ENCODE measurements around the gene ZNF142. TPM values are rescaled to one million over a fixed set of nuclear protein-coding genes. Genes with fewer than 3 reads are reported as not detected.
A peak's percentile ranks its signal among the peaks of the same experiment; 100 is the strongest.

Gene ZNF142
- total RNA-seq, 1 donor from 2014 or later: 28.0 TPM

- Histone ChIP-seq H3K4me3 (ENCODE audit: insufficient read depth, low read depth, low read length) (no peak overlapping the region), H3K9ac (ENCODE audit: low read length) (peak overlapping the region; percentile 23), H3K4me2 (ENCODE audit: low read length) (no peak overlapping the region), H3K79me2 (ENCODE audit: insufficient read depth, low read length) (peaks cover 22% of the 10 kb centered on the region), H3K36me3 (ENCODE audit: insufficient read depth, low read length) (peaks cover 58% of the 10 kb centered on the region), H3K27me3 (ENCODE audit: insufficient read depth, low read length) (no peaks in the 10 kb centered on the region), H3K9me3 (ENCODE audit: insufficient read depth, low read depth, low read length) (no peaks in the 10 kb centered on the region), H4K20me1 (ENCODE audit: insufficient read depth, low read length) (peaks cover 25% of the 10 kb centered on the region), H3K4me1 (ENCODE audit: insufficient read depth, low read length) (peaks cover 8% of the 10 kb centered on the region), H3K27ac (ENCODE audit: low read depth, low read length) (no peak overlapping the region), H2AFZ (ENCODE audit: low read depth, low read length) (no peak overlapping the region)
- H3K36me3 Mint-ChIP-seq (ENCODE audit: low read depth, unreplicated experiment): peaks cover 18% of the 10 kb centered on the region
- TF ChIP-seq EZH2 (IDR thresholded peaks at IDR 0.05; ENCODE audit: insufficient read depth, low read length): no peak
- TF ChIP-seq CTCF (IDR thresholded peaks at IDR 0.05; ENCODE audit: insufficient read depth, low read depth, low read length): peak; percentile 93
- no peaks in the 10 kb centered on the region for H3K27me3 Mint-ChIP-seq (ENCODE audit: low read depth, unreplicated experiment)
- H3K4me1 Mint-ChIP-seq (ENCODE audit: low read depth, unreplicated experiment): no peaks in the 10 kb centered on the region
- no peak overlapping the region for H3K27ac Mint-ChIP-seq (ENCODE audit: unreplicated experiment)
- H3K9me3 Mint-ChIP-seq (ENCODE audit: unreplicated experiment): no peaks in the 10 kb centered on the region
- DNase-seq (ENCODE audit: low read depth) (peak; percentile 41), FAIRE-seq (peak; percentile 52)
- H3K4me3 Mint-ChIP-seq (ENCODE audit: unreplicated experiment): no peak overlapping the region
These were observed 11.2 kb downstream of the ZNF142 start for GRCh38 chr2:218648088-218648786.

GRCh38 chr2:218645126-218645525, 14.3 kb downstream of the ZNF142 start:
- Histone ChIP-seq H4K20me1 (ENCODE audit: insufficient read depth, low read length) (peaks cover 18% of the 10 kb centered on the region), H2AFZ (ENCODE audit: low read depth, low read length) (no peak overlapping the region), H3K27ac (ENCODE audit: low read depth, low read length) (peak overlapping the region; percentile 69), H3K4me3 (ENCODE audit: insufficient read depth, low read depth, low read length) (no peak overlapping the region), H3K4me1 (ENCODE audit: insufficient read depth, low read length) (peaks cover 8% of the 10 kb centered on the region), H3K4me2 (ENCODE audit: low read length) (no peak overlapping the region), H3K79me2 (ENCODE audit: insufficient read depth, low read length) (peaks cover 25% of the 10 kb centered on the region), H3K36me3 (ENCODE audit: insufficient read depth, low read length) (peaks cover 58% of the 10 kb centered on the region), H3K27me3 (ENCODE audit: insufficient read depth, low read length) (no peaks in the 10 kb centered on the region), H3K9ac (ENCODE audit: low read length) (peak overlapping the region; percentile 58), H3K9me3 (ENCODE audit: insufficient read depth, low read depth, low read length) (no peaks in the 10 kb centered on the region)
- no peak overlapping the region for H3K4me3 Mint-ChIP-seq (ENCODE audit: unreplicated experiment)
- H3K4me1 Mint-ChIP-seq (ENCODE audit: low read depth, unreplicated experiment): no peaks in the 10 kb centered on the region
- no peaks in the 10 kb centered on the region for H3K27me3 Mint-ChIP-seq (ENCODE audit: low read depth, unreplicated experiment)
- DNase-seq (ENCODE audit: low read depth) (peak; percentile 38), FAIRE-seq (no peak)
- peak overlapping the region; percentile 69 for H3K27ac Mint-ChIP-seq (ENCODE audit: unreplicated experiment)
- H3K36me3 Mint-ChIP-seq (ENCODE audit: low read depth, unreplicated experiment): peaks cover 19% of the 10 kb centered on the region
- no peaks in the 10 kb centered on the region for H3K9me3 Mint-ChIP-seq (ENCODE audit: unreplicated experiment)
- TF ChIP-seq CTCF (IDR thresholded peaks at IDR 0.05; ENCODE audit: insufficient read depth, low read depth, low read length): no peak
- no peak for TF ChIP-seq EZH2 (IDR thresholded peaks at IDR 0.05; ENCODE audit: insufficient read depth, low read length)

- H3K4me3 Mint-ChIP-seq (ENCODE audit: unreplicated experiment): no peak overlapping the region
- Histone ChIP-seq H2AFZ (ENCODE audit: low read depth, low read length) (no peak overlapping the region), H4K20me1 (ENCODE audit: insufficient read depth, low read length) (peaks cover 19% of the 10 kb centered on the region), H3K9me3 (ENCODE audit: insufficient read depth, low read depth, low read length) (no peaks in the 10 kb centered on the region), H3K36me3 (ENCODE audit: insufficient read depth, low read length) (peaks cover 56% of the 10 kb centered on the region), H3K27ac (ENCODE audit: low read depth, low read length) (peak overlapping the region; percentile 69), H3K27me3 (ENCODE audit: insufficient read depth, low read length) (no peaks in the 10 kb centered on the region), H3K79me2 (ENCODE audit: insufficient read depth, low read length) (peaks cover 25% of the 10 kb centered on the region), H3K4me1 (ENCODE audit: insufficient read depth, low read length) (peaks cover 8% of the 10 kb centered on the region), H3K9ac (ENCODE audit: low read length) (peak overlapping the region; percentile 58), H3K4me2 (ENCODE audit: low read length) (no peak overlapping the region), H3K4me3 (ENCODE audit: insufficient read depth, low read depth, low read length) (no peak overlapping the region)
- H3K9me3 Mint-ChIP-seq (ENCODE audit: unreplicated experiment): no peaks in the 10 kb centered on the region
- FAIRE-seq (no peak), DNase-seq (ENCODE audit: low read depth) (no peak)
- peak overlapping the region; percentile 3 for H3K27ac Mint-ChIP-seq (ENCODE audit: unreplicated experiment)
- no peak for TF ChIP-seq EZH2 (IDR thresholded peaks at IDR 0.05; ENCODE audit: insufficient read depth, low read length)
- no peak for TF ChIP-seq CTCF (IDR thresholded peaks at IDR 0.05; ENCODE audit: insufficient read depth, low read depth, low read length)
- H3K27me3 Mint-ChIP-seq (ENCODE audit: low read depth, unreplicated experiment): no peaks in the 10 kb centered on the region
- H3K36me3 Mint-ChIP-seq (ENCODE audit: low read depth, unreplicated experiment): peaks cover 19% of the 10 kb centered on the region
- no peaks in the 10 kb centered on the region for H3K4me1 Mint-ChIP-seq (ENCODE audit: low read depth, unreplicated experiment)
These were observed 14.7 kb downstream of the ZNF142 start for GRCh38 chr2:218644721-218645120.
